ENCODE measurements around the gene ST6GALNAC1.

ST6GALNAC1 gene

GRCh38 chr17:76575570-76575969, 68.0 kb downstream of the ST6GALNAC1 start:
- Histone ChIP-seq H3K27ac (no peak overlapping the region), H3K4me3 (no peak overlapping the region), H3K4me1 (peaks cover 33% of the 10 kb centered on the region), H3K9ac (no peak overlapping the region), H3K36me3 (no peaks in the 10 kb centered on the region), H3K4me2 (no peak overlapping the region), H3K27me3 (peaks cover 18% of the 10 kb centered on the region), H4K20me1 (peaks cover 35% of the 10 kb centered on the region), H3K9me3 (0 out of 2 replicates have a peak, but pooled peaks cover 5% of the 10 kb centered on the region)
- no peak for TF ChIP-seq Cebpa-rat (IDR thresholded peaks at IDR 0.05)
